ENCODE data around the gene UGT1A7.
"Not testable (repeated sequence)": the region's sequence is repeated elsewhere in the genome, so short reads cannot be mapped to it uniquely, and the experiment has no call there.

The UGT1A7 gene

GRCh38 chr2:233712611-233713261, 31.0 kb downstream of the UGT1A7 start, which contains the start of gene UGT1A5:
UGT1A5 (plus strand) TSS chr2:233712907; CDS start chr2:233712992, 85 bp downstream.
- DNase-seq (ENCODE audit: low read depth) = no peak

- no peak for DNase-seq (ENCODE audit: low read depth)
These were observed 31.5 kb downstream of the UGT1A7 start for GRCh38 chr2:233713262-233713615.

GRCh38 chr2:233714121-233714520, 32.4 kb downstream of the UGT1A7 start:
- no peak for DNase-seq (ENCODE audit: low read depth)

- DNase-seq (ENCODE audit: low read depth) = no peak
These were observed 36.9 kb downstream of the UGT1A7 start, which contains the start of gene UGT1A4 for GRCh38 chr2:233718552-233718951. UGT1A4 (plus strand) TSS chr2:233718736; CDS start chr2:233718821, 85 bp downstream.

GRCh38 chr2:233728723-233729301, 47.1 kb downstream of the UGT1A7 start, which contains the start of gene UGT1A3:
UGT1A3 (plus strand) TSS chr2:233729042; CDS start chr2:233729127, 85 bp downstream.
- no peak for DNase-seq (ENCODE audit: low read depth)

GRCh38 chr2:233736868-233737653, 55.4 kb downstream of the UGT1A7 start:
- DNase-seq (ENCODE audit: low read depth) = not testable (repeated sequence)

GRCh38 chr2:233740870-233741269, 59.2 kb downstream of the UGT1A7 start:
- no peak for DNase-seq (ENCODE audit: low read depth)

- DNase-seq (ENCODE audit: low read depth) = no peak
These were observed 62.0 kb downstream of the UGT1A7 start for GRCh38 chr2:233743464-233744259.

GRCh38 chr2:233745073-233745755, 63.5 kb downstream of the UGT1A7 start:
- no peak for DNase-seq (ENCODE audit: low read depth)

GRCh38 chr2:233745838-233746237, 64.1 kb downstream of the UGT1A7 start:
- DNase-seq (ENCODE audit: low read depth) = not testable (repeated sequence)

- DNase-seq (ENCODE audit: low read depth) = no peak
These were observed 65.0 kb downstream of the UGT1A7 start for GRCh38 chr2:233746475-233747282.

GRCh38 chr2:233747283-233747544, 65.5 kb downstream of the UGT1A7 start:
- no peak for DNase-seq (ENCODE audit: low read depth)

- not testable (repeated sequence) for DNase-seq (ENCODE audit: low read depth)
These were observed 69.0 kb downstream of the UGT1A7 start for GRCh38 chr2:233750689-233751088.

- not testable (repeated sequence) for DNase-seq (ENCODE audit: low read depth)
These were observed 69.7 kb downstream of the UGT1A7 start for GRCh38 chr2:233751212-233752009.

- DNase-seq (ENCODE audit: low read depth) = no peak
These were observed 73.3 kb downstream of the UGT1A7 start for GRCh38 chr2:233754872-233755611.

GRCh38 chr2:233756429-233757081, 74.9 kb downstream of the UGT1A7 start:
- DNase-seq (ENCODE audit: low read depth) = no peak

GRCh38 chr2:233758141-233758540, 76.4 kb downstream of the UGT1A7 start:
- no peak for DNase-seq (ENCODE audit: low read depth)

GRCh38 chr2:233758849-233759248, 77.1 kb downstream of the UGT1A7 start:
- DNase-seq (ENCODE audit: low read depth) = no peak

- no peak for DNase-seq (ENCODE audit: low read depth)
These were observed 78.3 kb downstream of the UGT1A7 start, which contains the start of gene UGT1A1 for GRCh38 chr2:233760043-233760442. UGT1A1 (plus strand) TSS chr2:233760270; CDS start chr2:233760288, 18 bp downstream.
